ENCODE results near the gene GUCA2A.

DNA sequence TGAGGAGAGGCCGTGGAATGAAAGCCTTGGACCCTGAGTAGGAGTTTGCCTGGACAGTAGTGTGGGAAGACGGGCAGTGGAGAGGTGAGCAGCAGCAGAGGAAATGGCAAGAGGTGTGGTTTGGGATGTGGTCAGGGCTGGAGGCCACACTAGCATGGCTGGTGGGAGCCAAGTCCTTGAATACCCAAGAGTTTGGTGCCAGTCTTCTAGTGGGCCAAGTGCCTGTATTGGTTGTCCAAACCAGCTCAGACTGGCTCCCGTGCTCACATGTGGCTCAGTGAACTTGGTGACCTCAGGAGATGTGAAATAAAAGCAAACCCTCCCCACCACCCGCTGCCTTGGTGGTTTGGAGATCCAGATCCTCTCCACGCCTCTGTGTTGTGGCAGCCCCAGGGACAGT, 2.4 kb downstream of the GUCA2A start:
- no peak for TF ChIP-seq POLR2A (IDR thresholded peaks at IDR 0.05)
- TF ChIP-seq, protein P1, sequence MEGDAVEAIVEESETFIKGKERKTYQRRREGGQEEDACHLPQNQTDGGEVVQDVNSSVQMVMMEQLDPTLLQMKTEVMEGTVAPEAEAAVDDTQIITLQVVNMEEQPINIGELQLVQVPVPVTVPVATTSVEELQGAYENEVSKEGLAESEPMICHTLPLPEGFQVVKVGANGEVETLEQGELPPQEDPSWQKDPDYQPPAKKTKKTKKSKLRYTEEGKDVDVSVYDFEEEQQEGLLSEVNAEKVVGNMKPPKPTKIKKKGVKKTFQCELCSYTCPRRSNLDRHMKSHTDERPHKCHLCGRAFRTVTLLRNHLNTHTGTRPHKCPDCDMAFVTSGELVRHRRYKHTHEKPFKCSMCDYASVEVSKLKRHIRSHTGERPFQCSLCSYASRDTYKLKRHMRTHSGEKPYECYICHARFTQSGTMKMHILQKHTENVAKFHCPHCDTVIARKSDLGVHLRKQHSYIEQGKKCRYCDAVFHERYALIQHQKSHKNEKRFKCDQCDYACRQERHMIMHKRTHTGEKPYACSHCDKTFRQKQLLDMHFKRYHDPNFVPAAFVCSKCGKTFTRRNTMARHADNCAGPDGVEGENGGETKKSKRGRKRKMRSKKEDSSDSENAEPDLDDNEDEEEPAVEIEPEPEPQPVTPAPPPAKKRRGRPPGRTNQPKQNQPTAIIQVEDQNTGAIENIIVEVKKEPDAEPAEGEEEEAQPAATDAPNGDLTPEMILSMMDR (IDR thresholded peaks at IDR 0.05 in 4 of 5, conservative IDR thresholded peaks at IDR 0.05 in 1 of 5), result no peak
